Activated CD4-positive, alpha-beta T cell treated with anti-CD3 and anti-CD28 coated beads, Interleukin-2, amount 50 U/mL, for 4 hours (primary cell): Measurements from ENCODE around the gene SMG5.
"Not testable (repeated sequence)": the region's sequence is repeated elsewhere in the genome, so short reads cannot be mapped to it uniquely, and the experiment has no call there.

Experiments
- DNase-seq, 2 experiments: peaks; one replicate each; pipeline ENCODE4 v3.0.0-alpha.2; 2020

Gene SMG5

GRCh38 chr1:156282479-156283222 is at the start of gene SMG5:
SMG5 (minus strand) TSS chr1:156282825; CDS start chr1:156282680, 145 bp downstream.
- peak; percentile 93 to 94 for DNase-seq

- not testable (repeated sequence) for DNase-seq
These were observed 40.6 kb upstream of the SMG5 start for GRCh38 chr1:156323179-156323578.

- DNase-seq, result no peak
These were observed 37.9 kb upstream of the SMG5 start for GRCh38 chr1:156320560-156320959.

- DNase-seq, result no peak
These were observed 37.0 kb upstream of the SMG5 start for GRCh38 chr1:156319664-156320063.

GRCh38 chr1:156316909-156317308 is 34.3 kb upstream of the SMG5 start:
- no peak for DNase-seq

- no peak for DNase-seq
These were observed 28.3 kb upstream of the SMG5 start for GRCh38 chr1:156310962-156311361.

GRCh38 chr1:156308078-156308477 is 25.5 kb upstream of the SMG5 start:
- no peak for DNase-seq

- no peak for DNase-seq
These were observed 22.6 kb upstream of the SMG5 start for GRCh38 chr1:156305215-156305614.

GRCh38 chr1:156303241-156303640 is 20.6 kb upstream of the SMG5 start:
- no peak for DNase-seq

- DNase-seq, result no peak
These were observed 16.3 kb upstream of the SMG5 start, which contains the start of gene VHLL for GRCh38 chr1:156298852-156299357. VHLL (minus strand) TSS chr1:156299307; CDS start chr1:156299189, 118 bp downstream.

GRCh38 chr1:156295391-156295947 is 12.8 kb upstream of the SMG5 start, which contains the start of gene GLMP:
GLMP (minus strand) TSS chr1:156295679; CDS start chr1:156295645, 34 bp downstream.
- peak; percentile 31 to 35 for DNase-seq

- no peak for DNase-seq
These were observed 11.3 kb upstream of the SMG5 start for GRCh38 chr1:156293895-156294294.

- no peak for DNase-seq
These were observed 10.4 kb upstream of the SMG5 start for GRCh38 chr1:156293098-156293434.

GRCh38 chr1:156291226-156292061 is 8.8 kb upstream of the SMG5 start:
- no peak for DNase-seq

- no peak for DNase-seq
These were observed 7.2 kb upstream of the SMG5 start for GRCh38 chr1:156289857-156290256.

GRCh38 chr1:156286061-156286460 is 3.4 kb upstream of the SMG5 start:
- no peak for DNase-seq

- no peak for DNase-seq
These were observed 2.8 kb upstream of the SMG5 start for GRCh38 chr1:156285437-156285836.

- DNase-seq, result no peak
These were observed 2.1 kb upstream of the SMG5 start for GRCh38 chr1:156284757-156285156.

GRCh38 chr1:156284112-156284511 is 1.5 kb upstream of the SMG5 start, which contains the start of gene TMEM79:
TMEM79 (plus strand) TSS chr1:156284325; CDS start chr1:156285227, 902 bp downstream.
- no peak for DNase-seq

GRCh38 chr1:156283521-156283920 is 896 bp upstream of the SMG5 start:
- DNase-seq, result no peak

- no peak for DNase-seq
These were observed 739 bp downstream of the SMG5 start for GRCh38 chr1:156281693-156282478.

GRCh38 chr1:156281281-156281680 is 1.3 kb downstream of the SMG5 start:
- peak; percentile 11 to 25 for DNase-seq
